HG03439 (cell line): ENCODE measurements around the gene DNAI1.

Source experiments
- ATAC-seq: cut with Tn5 transposase; IDR thresholded peaks from one replicate; pipeline ENCODE4 v1.9.1; 2021; ENCODE audit warnings: mild to moderate bottlenecking, moderate library complexity; ENCODE audit not compliant: unreplicated experiment

DNAI1 gene

GRCh38 chr9:34540827-34541226 lies 82.2 kb downstream of the DNAI1 start:
- ATAC-seq = no peak

GRCh38 chr9:34541540-34541939 lies 82.9 kb downstream of the DNAI1 start:
- no peak for ATAC-seq

GRCh38 chr9:34544035-34544434 lies 85.4 kb downstream of the DNAI1 start:
- ATAC-seq = no peak

GRCh38 chr9:34545497-34545896 lies 86.9 kb downstream of the DNAI1 start:
- no peak for ATAC-seq

- ATAC-seq = no peak
These were observed 87.7 kb downstream of the DNAI1 start for GRCh38 chr9:34546102-34546833.

GRCh38 chr9:34546834-34547827 lies 88.5 kb downstream of the DNAI1 start:
- ATAC-seq = no peak

- no peak for ATAC-seq
These were observed 89.5 kb downstream of the DNAI1 start for GRCh38 chr9:34547960-34548611.

- no peak for ATAC-seq
These were observed 90.8 kb downstream of the DNAI1 start for GRCh38 chr9:34549407-34549732.

GRCh38 chr9:34550016-34550680 lies 91.5 kb downstream of the DNAI1 start:
- no peak for ATAC-seq

GRCh38 chr9:34550681-34551270 lies 92.2 kb downstream of the DNAI1 start:
- no peak for ATAC-seq

- no peak for ATAC-seq
These were observed 93.4 kb downstream of the DNAI1 start for GRCh38 chr9:34551751-34552605.

GRCh38 chr9:34552606-34552981 lies 94.0 kb downstream of the DNAI1 start:
- ATAC-seq = no peak

- ATAC-seq = no peak
These were observed 94.4 kb downstream of the DNAI1 start for GRCh38 chr9:34552986-34553385.

GRCh38 chr9:34553511-34554021 lies 95.0 kb downstream of the DNAI1 start:
- ATAC-seq = no peak

GRCh38 chr9:34554211-34555001 lies 95.8 kb downstream of the DNAI1 start:
- no peak for ATAC-seq

- ATAC-seq = no peak
These were observed 96.4 kb downstream of the DNAI1 start for GRCh38 chr9:34555002-34555348.

GRCh38 chr9:34555500-34555899 lies 96.9 kb downstream of the DNAI1 start:
- ATAC-seq = no peak

- ATAC-seq = no peak
These were observed 97.4 kb downstream of the DNAI1 start for GRCh38 chr9:34555936-34556525.
